A549 (cell line): ENCODE measurements around the gene TSPAN15.

Source experiments
- CEBPB ChIP-seq, 2 experiments: fragments of >200 bp in 1 of 2; sonication (Bioruptor Twin) in 1 of 2; formaldehyde crosslinking in 1 of 2; IDR thresholded peaks; 2 replicates each; pipeline ENCODE4 v1.6.1; 2012 to 2016
- CTCF ChIP-seq: fragments of >200 bp; sonication (Bioruptor Twin); formaldehyde crosslinking; IDR thresholded peaks from 3 replicates; pipeline ENCODE4 v1.5.1; 2016
- EP300 ChIP-seq, 2 experiments: fragments of >200 bp; sonication (Bioruptor Twin); formaldehyde crosslinking; IDR thresholded peaks; 2 replicates in 1 of 2; 3 replicates in 1 of 2; pipeline ENCODE4 v1.6.1; 2016 to 2017
- HDAC2 ChIP-seq: fragments of 200-600 bp; sonication (generic); IDR thresholded peaks from 2 replicates; pipeline ENCODE4 v1.6.1; 2016
- MYC ChIP-seq: IDR thresholded peaks from 2 replicates; pipeline ENCODE4 v1.6.1; 2012; ENCODE audit warnings: mild to moderate bottlenecking, inconsistent platforms, low read length, improper control_type of control experiment, borderline replicate concordance
- NFE2L2 ChIP-seq: fragments of 150-350 bp; conservative IDR thresholded peaks from 2 replicates; pipeline ENCODE4 v1.6.1; 2014; ENCODE audit warnings: low read length
- POLR2A ChIP-seq: IDR thresholded peaks from 2 replicates; pipeline ENCODE4 v1.6.1; 2012; ENCODE audit warnings: mild to moderate bottlenecking, low read length
- RFX5 ChIP-seq: fragments of 450-650 bp; IDR thresholded peaks from 2 replicates; pipeline ENCODE4 v1.7.1; 2014; ENCODE audit warnings: antibody characterized with exemption, mild to moderate bottlenecking, moderate library complexity
- RNF2 ChIP-seq: fragments of 200-600 bp; sonication (generic); IDR thresholded peaks from 2 replicates; pipeline ENCODE4 v1.6.1; 2016; ENCODE audit warnings: low read depth, mild to moderate bottlenecking, antibody characterized with exemption, moderate library complexity, borderline replicate concordance
- USF2 ChIP-seq: fragments of 450-650 bp; IDR thresholded peaks from 2 replicates; pipeline ENCODE4 v1.6.1; 2014; ENCODE audit warnings: antibody characterized with exemption

- no peak for TF ChIP-seq CTCF
- no peak for TF ChIP-seq POLR2A
- no peak for TF ChIP-seq NFE2L2
- no peak for TF ChIP-seq MYC
- TF ChIP-seq EP300 (IDR thresholded peaks at IDR 0.05): no peak
- no peak for TF ChIP-seq USF2
- TF ChIP-seq HDAC2: no peak
- TF ChIP-seq CEBPB (IDR thresholded peaks at IDR 0.05): no peak
- TF ChIP-seq RNF2: no peak
- no peak for TF ChIP-seq RFX5
These were observed 7.3 kb downstream of the TSPAN15 start for GRCh38 chr10:69458430-69459100.
